HepG2 (cell line): ENCODE results near the gene CDC14A. TPM values are rescaled to one million over a fixed set of nuclear protein-coding genes. Genes with fewer than 3 reads are reported as not detected.

Experiments used
- ATAC-seq: fragments of 200-7000 bp; cut with Tn5 transposase; 3 replicates; pipeline ENCODE4 v1.9.1; 2020; ENCODE audit warnings: mild to moderate bottlenecking, moderate library complexity
- BruUV-seq: library from RNA; stranded (reverse); fragments of 400-500 nt; replicated peaks from 2 replicates; lab custom pipeline; 2021; lab: Mats Ljungman, UMichigan
- CTCF ChIA-PET: fragments of 300-600 bp; formaldehyde crosslinking; extraction: SDS; loops from one replicate; lab custom pipeline; 2021; ENCODE audit warnings: low total read pairs, inconsistent platforms, low intra/inter-chr PET ratio; lab: Yijun Ruan, JAX
- POLR2A ChIA-PET: fragments of 350-600 bp; sonication (Branson Sonifier 250); formaldehyde crosslinking; loops from one replicate; lab custom pipeline; 2020; ENCODE audit warnings: antibody characterized with exemption, inconsistent platforms; lab: Yijun Ruan, JAX
- DNase-seq: peaks from one replicate; pipeline ENCODE4 v3.0.0-alpha.2; 2015; ENCODE audit warnings: low spot score
- FAIRE-seq: peaks from 3 replicates; lab custom pipeline; 2011; peaks lifted over from hg19 to GRCh38; lab: Jason Lieb, UNC
- H2AFZ ChIP-seq: one replicate; pipeline ENCODE4 v1.6.1; 2011; ENCODE audit warnings: low read length, inconsistent platforms
- H3K27ac ChIP-seq: fragments of 300-600 bp; 3 replicates; pipeline ENCODE4 v1.8.0; 2011; ENCODE audit warnings: mixed run types, mild to moderate bottlenecking, mixed read lengths, low read length, inconsistent platforms; ENCODE audit not compliant: insufficient read depth; ENCODE audit errors: extremely low read length
- H3K27me3 ChIP-seq, 2 experiments: fragments of 200-600 bp in 1 of 2; 2 replicates in 1 of 2; 3 replicates in 1 of 2; pipeline versions ENCODE4 v1.6.0 to v1.8.0; 2011; ENCODE audit warnings: low read length in 2 of 2, mild to moderate bottlenecking in 2 of 2, moderate library complexity in 2 of 2, inconsistent platforms in 1 of 2; ENCODE audit not compliant: insufficient read depth in 2 of 2, control insufficient read depth in 1 of 2
- H3K36me3 ChIP-seq, 2 experiments: fragments of 200-600 bp in 1 of 2; replicated peaks in 1 of 2; 2 replicates in 1 of 2; 3 replicates in 1 of 2; pipeline versions ENCODE4 v1.5.1 to v1.8.0; 2011; ENCODE audit warnings: low read length in 2 of 2, inconsistent platforms in 1 of 2; ENCODE audit not compliant: insufficient read depth in 2 of 2, control insufficient read depth in 1 of 2
- H3K4me1 ChIP-seq: 2 replicates; pipeline ENCODE4 v1.5.1; 2012; ENCODE audit warnings: low read length, inconsistent platforms; ENCODE audit not compliant: insufficient read depth
- H3K4me2 ChIP-seq: 2 replicates; pipeline ENCODE4 v1.6.0; 2011; ENCODE audit warnings: low read depth, low read length, inconsistent platforms
- H3K4me3 ChIP-seq, 3 experiments: fragments of 200-600 bp in 1 of 3; sonication (generic), shearing (Covaris generic) in 1 of 3; replicated peaks in 1 of 3; 2 replicates each; pipeline ENCODE4 v1.5.1; 2011 to 2016; ENCODE audit warnings: low read length in 3 of 3, inconsistent platforms in 2 of 3, low read depth in 2 of 3, mild to moderate bottlenecking in 2 of 3, control low read depth in 1 of 3, mixed read lengths in 1 of 3; ENCODE audit not compliant: insufficient read depth in 1 of 3
- H3K79me2 ChIP-seq: one replicate; pipeline ENCODE4 v1.6.1; 2011; ENCODE audit warnings: low read length, inconsistent platforms; ENCODE audit not compliant: insufficient read depth
- H3K9ac ChIP-seq: 2 replicates; pipeline ENCODE4 v1.6.0; 2011; ENCODE audit warnings: mild to moderate bottlenecking, low read depth, low read length, inconsistent platforms; ENCODE audit not compliant: insufficient read depth
- H3K9me3 ChIP-seq: 2 replicates; pipeline ENCODE4 v1.5.1; 2012; ENCODE audit warnings: mild to moderate bottlenecking, low read length
- H4K20me1 ChIP-seq: 2 replicates; pipeline ENCODE4 v1.6.0; 2011; ENCODE audit warnings: inconsistent platforms, mild to moderate bottlenecking, low read length, moderate library complexity; ENCODE audit not compliant: insufficient read depth
- CCAR2 ChIP-seq: fragments of 200-400 bp; formaldehyde crosslinking; optimal IDR thresholded peaks from 2 replicates; pipeline ENCODE3; 2018; ENCODE audit warnings: low read depth, mild to moderate bottlenecking, low read length, moderate library complexity
- ERF ChIP-seq: IDR thresholded peaks from 2 replicates; pipeline ENCODE4 v1.6.1; 2018; ENCODE audit warnings: missing biosample characterization, missing genetic modification reagents
- FOXA1 ChIP-seq, 2 experiments: fragments of 450-650 bp in 1 of 2; sonication (generic) in 1 of 2; formaldehyde crosslinking in 1 of 2; IDR thresholded peaks; 2 replicates each; pipeline versions ENCODE4 v1.4.0 to v1.6.1; 2016 to 2020; ENCODE audit warnings: missing genetic modification reagents in 1 of 2
- GABPA ChIP-seq, 2 experiments: IDR thresholded peaks; 2 replicates each; pipeline ENCODE4 v1.6.1; 2011 to 2016; ENCODE audit warnings: low read depth in 2 of 2, low read length in 1 of 2, missing biosample characterization in 1 of 2, missing genetic modification characterization in 1 of 2
- HNF4G ChIP-seq, 2 experiments: sonication (generic) in 1 of 2; formaldehyde crosslinking in 1 of 2; IDR thresholded peaks; 2 replicates each; pipeline versions ENCODE4 v1.4.0 to v1.6.1; 2011 to 2020; ENCODE audit warnings: borderline replicate concordance in 2 of 2, low read depth in 2 of 2, mild to moderate bottlenecking in 2 of 2, low read length in 1 of 2, missing genetic modification reagents in 1 of 2, moderate library complexity in 1 of 2
- MATR3 ChIP-seq: sonication (generic); formaldehyde crosslinking; IDR thresholded peaks from 2 replicates; pipeline ENCODE4 v1.4.0; 2020; ENCODE audit warnings: missing genetic modification reagents
- MAX ChIP-seq: IDR thresholded peaks from 2 replicates; pipeline ENCODE4 v1.6.1; 2012; ENCODE audit warnings: inconsistent platforms
- NFKBIZ ChIP-seq: IDR thresholded peaks from 2 replicates; pipeline ENCODE4 v1.6.1; 2018; ENCODE audit warnings: missing genetic modification reagents, missing compliant biosample characterization
- ONECUT2 ChIP-seq: sonication (generic); formaldehyde crosslinking; IDR thresholded peaks from 2 replicates; pipeline ENCODE4 v1.4.0; 2020; ENCODE audit warnings: missing genetic modification reagents
- PHF8 ChIP-seq: sonication (generic); formaldehyde crosslinking; IDR thresholded peaks from 2 replicates; pipeline ENCODE4 v1.5.0; 2020; ENCODE audit warnings: missing genetic modification reagents
- RBAK ChIP-seq: sonication (generic); formaldehyde crosslinking; IDR thresholded peaks from 2 replicates; pipeline ENCODE4 v1.5.1; 2020; ENCODE audit warnings: mild to moderate bottlenecking, missing genetic modification reagents
- RBFOX2 ChIP-seq: fragments of 200-400 bp; formaldehyde crosslinking; IDR thresholded peaks from 2 replicates; pipeline ENCODE4 v1.6.1; 2017; ENCODE audit warnings: low read depth, mild to moderate bottlenecking, low read length
- SAFB2 ChIP-seq: sonication (generic); formaldehyde crosslinking; IDR thresholded peaks from 2 replicates; pipeline ENCODE4 v1.5.1; 2020; ENCODE audit warnings: missing genetic modification reagents, low read depth, mild to moderate bottlenecking, borderline replicate concordance
- SIX4 ChIP-seq: sonication (generic); formaldehyde crosslinking; IDR thresholded peaks from 2 replicates; pipeline ENCODE4 v1.4.0; 2020; ENCODE audit warnings: missing genetic modification reagents
- STAT5B ChIP-seq: sonication (generic); formaldehyde crosslinking; IDR thresholded peaks from 2 replicates; pipeline ENCODE4 v1.4.0; 2020; ENCODE audit warnings: missing genetic modification reagents
- ZBTB38 ChIP-seq: sonication (generic); formaldehyde crosslinking; IDR thresholded peaks from 2 replicates; pipeline ENCODE4 v1.5.1; 2020; ENCODE audit warnings: mild to moderate bottlenecking, missing genetic modification reagents
- ZNF12 ChIP-seq: sonication (generic); formaldehyde crosslinking; IDR thresholded peaks from 2 replicates; pipeline ENCODE4 v1.5.0; 2020; ENCODE audit warnings: missing genetic modification reagents
- ZNF292 ChIP-seq: sonication (generic); formaldehyde crosslinking; IDR thresholded peaks from 2 replicates; pipeline ENCODE4 v1.8.1; 2022; ENCODE audit warnings: mild to moderate bottlenecking, low read depth, missing genetic modification reagents, borderline replicate concordance
- ZNF496 ChIP-seq: sonication (generic); formaldehyde crosslinking; IDR thresholded peaks from 2 replicates; pipeline ENCODE4 v1.8.1; 2023; ENCODE audit warnings: mild to moderate bottlenecking, moderate library complexity, missing genetic modification reagents; ENCODE audit not compliant: insufficient replicate concordance
- ZNF563 ChIP-seq: sonication (generic); formaldehyde crosslinking; IDR thresholded peaks from 2 replicates; pipeline ENCODE4 v1.8.0; 2022; ENCODE audit warnings: mild to moderate bottlenecking, moderate library complexity, missing genetic modification reagents
- ZNF569 ChIP-seq: sonication (generic); formaldehyde crosslinking; IDR thresholded peaks from 2 replicates; pipeline ENCODE4 v1.5.0; 2020; ENCODE audit warnings: mild to moderate bottlenecking, missing genetic modification reagents, moderate library complexity, borderline replicate concordance
- ZNF670 ChIP-seq: sonication (generic); formaldehyde crosslinking; IDR thresholded peaks from 2 replicates; pipeline ENCODE4 v1.8.0; 2022; ENCODE audit warnings: mild to moderate bottlenecking, missing genetic modification reagents, borderline replicate concordance
- ZNF678 ChIP-seq: sonication (generic); formaldehyde crosslinking; IDR thresholded peaks from 2 replicates; pipeline ENCODE4 v1.4.0; 2020; ENCODE audit warnings: mild to moderate bottlenecking, missing genetic modification reagents
- ZNF83 ChIP-seq: sonication (generic); formaldehyde crosslinking; IDR thresholded peaks from 2 replicates; pipeline ENCODE4 v1.4.0; 2020; ENCODE audit warnings: missing genetic modification reagents, mild to moderate bottlenecking, borderline replicate concordance
- WGBS: methylation state at CpG from one replicate; pipeline ENCODE4 v1.1.6; 2017; ENCODE audit warnings: low lambda C conversion rate; 5-methylcytosine and 5-hydroxymethylcytosine counted together
- in situ Hi-C: cut with HindIII; loops from 2 replicates; pipeline ENCODE4 v1.10.0; 2017; ENCODE audit warnings: low pct_unique_long_range_greater_than_20kb; ENCODE audit not compliant: extremely low pct_ligation_motif_present
- intact Hi-C: fragments of 100-400 bp; cut with micrococcal nuclease; formaldehyde crosslinking; loops from one replicate; pipeline ENCODE4 v1.10.0; 2022; ENCODE audit not compliant: unreplicated experiment
- polyA plus RNA-seq, 8 experiments: library from polyadenylated mRNA; depleted of rRNA in 3 of 8; stranded (reverse) in 7 of 8; unstranded in 1 of 8; fragments of >200 nt; fragmentation: Illumina TruSeq in 4 of 8; extraction: Trizol in 4 of 8; gene quantifications; 2 replicates each; pipeline versions ENCODE4 v1.2.1 to v1.2.3, GENCODE V29; 2011 to 2016; ENCODE audit warnings: low read depth in 4 of 8, missing spikeins in 1 of 8, mixed read lengths in 1 of 8; ENCODE audit not compliant: insufficient read depth in 1 of 8
- total RNA-seq, 5 experiments: library from RNA; depleted of rRNA; stranded (reverse); fragments of >200 nt; fragmentation: Illumina TruSeq; extraction: Trizol; gene quantifications; 2 replicates each; pipeline ENCODE4 v1.2.3, GENCODE V29; 2016; ENCODE audit warnings: low read depth in 1 of 5

Gene CDC14A
- total and polyA plus RNA-seq, 2 of the 13 experiments (the other 11 are each of a cell fraction or from before 2014, with no cell fraction given), result 2.8 to 4.9 TPM

- no peak for TF ChIP-seq ZNF496 (CRISPR knock-in tag)
- TF ChIP-seq ZNF670 (CRISPR knock-in tag), result no peak
- TF ChIP-seq ZNF569 (CRISPR knock-in tag), result no peak
- TF ChIP-seq MATR3 (CRISPR knock-in tag), result no peak
- TF ChIP-seq HNF4G (IDR thresholded peaks at IDR 0.05; ENCODE audit: borderline replicate concordance, low read depth, low read length), result no peak
- TF ChIP-seq HNF4G (CRISPR knock-in tag; IDR thresholded peaks at IDR 0.05; ENCODE audit: borderline replicate concordance, low read depth), result no peak
- TF ChIP-seq ZNF678, result no peak
- no peak for TF ChIP-seq SIX4 (CRISPR knock-in tag)
- TF ChIP-seq, all 625 proteins: peak for 0
Measured at GRCh38 chr1:100347009-100347966, 5.0 kb upstream of the CDC14A start (continued).

- ATAC-seq (no peak), FAIRE-seq (no peak), DNase-seq (no peak)
- POLR2A ChIA-PET, result no interaction called here
- no TSS peak for BruUV-seq
- 86% methylated on average over 9 of the region's 9 CpGs for WGBS
- H3K27me3 ChIP-seq, result no peaks in the 10 kb centered on the region; a peak in 1 of 5 replicates
- no peak overlapping the region for H3K9ac ChIP-seq
- CTCF ChIA-PET, result no interaction called here
- no peak overlapping the region for H3K27ac ChIP-seq
- no peak overlapping the region for H2AFZ ChIP-seq
- H3K9me3 ChIP-seq, result no peaks in the 10 kb centered on the region
- intact Hi-C loops (no loop called here), in situ Hi-C loops (no loop called here)
- H3K36me3 ChIP-seq, result no peaks in the 10 kb centered on the region
- no peak overlapping the region for H3K4me3 ChIP-seq
- H3K4me1 ChIP-seq, result peaks cover 28% of the 10 kb centered on the region
- no peaks in the 10 kb centered on the region for H4K20me1 ChIP-seq
- peaks cover 5% of the 10 kb centered on the region for H3K79me2 ChIP-seq
- peak overlapping the region; percentile 55; the same call in 1 of the 2 replicates for H3K4me2 ChIP-seq
- TF ChIP-seq ZNF292 (CRISPR knock-in tag) (no peak), PHF8 (CRISPR knock-in tag) (no peak), ERF (CRISPR knock-in tag) (no peak), NFKBIZ (no peak), ONECUT2 (CRISPR knock-in tag) (no peak), MAX (no peak), RBFOX2 (no peak), RBAK (CRISPR knock-in tag) (no peak), ZNF83 (CRISPR knock-in tag) (no peak), ZNF563 (no peak), SIX4 (CRISPR knock-in tag) (no peak), STAT5B (CRISPR knock-in tag) (no peak), ZNF12 (no peak), GABPA (IDR thresholded peaks at IDR 0.05; ENCODE audit: low read depth, low read length) (no peak), GABPA (CRISPR knock-in tag; IDR thresholded peaks at IDR 0.05; ENCODE audit: low read depth) (no peak), ZBTB38 (no peak), SAFB2 (CRISPR knock-in tag) (no peak), FOXA1 (IDR thresholded peaks at IDR 0.05) (no peak), FOXA1 (CRISPR knock-in tag; IDR thresholded peaks at IDR 0.05) (no peak), CCAR2 (no peak)
Measured at GRCh38 chr1:100348549-100349144, 3.7 kb upstream of the CDC14A start.
